ENCODE measurements around the gene CASP2.

CASP2 gene

DNA sequence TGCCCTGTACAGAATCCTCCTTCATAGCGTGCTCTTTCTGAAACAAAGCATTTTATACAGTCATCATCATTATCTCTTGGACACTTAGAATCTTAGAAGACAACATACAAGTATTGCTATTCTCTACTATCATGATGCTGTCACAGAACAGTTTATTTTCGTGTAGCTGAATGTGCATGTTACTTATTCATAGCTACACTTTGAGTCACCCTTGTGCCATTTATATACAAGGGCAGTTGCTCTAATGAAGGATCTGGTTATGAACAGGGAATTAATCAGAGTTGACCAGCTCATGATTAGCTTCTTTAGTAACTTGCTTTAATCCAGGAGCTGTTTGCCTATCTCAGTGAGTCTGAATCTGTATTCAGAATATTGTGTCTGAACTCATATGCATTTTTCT, 11.2 kb downstream of the CASP2 start:
- FAIRE-seq, result no peak

DNA sequence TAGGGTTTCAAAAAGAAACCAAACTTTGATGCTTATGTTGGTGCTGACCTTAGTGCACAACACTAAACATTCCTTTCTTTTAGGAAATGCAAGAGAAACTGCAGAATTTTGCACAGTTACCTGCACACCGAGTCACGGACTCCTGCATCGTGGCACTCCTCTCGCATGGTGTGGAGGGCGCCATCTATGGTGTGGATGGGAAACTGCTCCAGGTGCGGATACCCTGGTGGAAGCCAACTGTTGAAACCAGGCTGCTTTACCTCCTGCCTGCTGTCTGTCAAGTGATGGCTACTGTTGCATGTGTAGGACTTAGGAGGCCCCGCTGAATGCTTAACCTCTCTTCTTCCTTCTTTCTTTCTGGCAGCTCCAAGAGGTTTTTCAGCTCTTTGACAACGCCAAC, 11.7 kb downstream of the CASP2 start:
- FAIRE-seq, result no peak

DNA sequence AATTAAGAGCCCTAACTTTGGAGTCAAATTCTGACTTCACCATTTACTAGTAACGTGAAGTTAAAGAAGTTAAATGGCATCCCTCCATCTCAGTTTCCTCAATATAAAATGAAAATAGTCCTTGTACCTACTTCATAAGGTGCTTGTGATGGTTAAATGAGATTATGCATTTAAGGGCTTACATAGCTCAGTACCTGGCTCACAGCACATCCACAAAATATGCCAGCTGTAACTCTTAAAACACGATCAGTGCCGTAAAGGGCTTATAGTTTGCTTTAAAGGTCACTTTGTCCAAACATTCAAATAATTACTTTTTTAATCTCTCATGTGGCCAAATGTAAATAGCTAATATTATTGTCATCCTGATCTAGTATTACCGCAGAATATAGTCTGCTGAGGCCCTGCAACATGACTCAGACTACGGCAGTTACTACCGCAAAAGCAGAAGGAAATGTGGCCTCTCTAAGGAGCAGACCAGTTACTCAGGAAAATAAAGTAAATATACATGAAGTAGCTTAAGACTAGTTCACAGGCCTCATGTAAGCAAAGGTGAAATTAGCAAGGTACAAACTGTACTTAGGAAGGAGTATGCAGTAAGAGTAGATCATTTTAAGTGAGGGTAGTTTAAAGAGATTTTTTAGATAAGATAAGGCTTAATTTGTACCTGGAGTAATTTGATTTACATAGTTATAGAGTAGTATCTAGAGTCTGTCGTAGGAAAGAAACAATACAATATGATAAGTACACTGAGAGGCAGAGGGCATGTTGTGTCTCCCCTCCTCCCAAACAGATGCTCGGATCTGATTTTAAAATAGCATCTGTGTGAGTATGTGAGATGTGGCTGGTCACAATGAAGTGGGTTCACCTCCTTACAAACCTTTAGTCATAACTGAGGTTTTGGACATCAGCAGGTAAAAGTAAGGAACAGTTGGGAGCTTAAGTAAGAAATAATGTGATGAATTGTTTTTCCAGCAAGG, 13.1 kb downstream of the CASP2 start:
- FAIRE-seq, result no peak

DNA sequence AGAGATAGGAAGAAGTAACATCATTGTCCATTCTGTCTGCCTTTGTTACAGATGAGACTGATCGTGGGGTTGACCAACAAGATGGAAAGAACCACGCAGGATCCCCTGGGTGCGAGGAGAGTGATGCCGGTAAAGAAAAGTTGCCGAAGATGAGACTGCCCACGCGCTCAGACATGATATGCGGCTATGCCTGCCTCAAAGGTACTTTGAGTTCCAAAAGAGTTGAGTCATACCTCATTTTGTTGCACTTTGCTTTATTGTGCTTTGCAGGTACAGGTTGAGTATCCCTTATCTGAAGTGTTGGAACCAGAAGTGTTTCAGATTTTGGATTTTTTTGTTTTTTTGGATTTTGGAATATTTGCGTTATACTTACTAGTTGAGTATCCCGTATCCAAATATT, 15.6 kb downstream of the CASP2 start:
- FAIRE-seq, result no peak

DNA sequence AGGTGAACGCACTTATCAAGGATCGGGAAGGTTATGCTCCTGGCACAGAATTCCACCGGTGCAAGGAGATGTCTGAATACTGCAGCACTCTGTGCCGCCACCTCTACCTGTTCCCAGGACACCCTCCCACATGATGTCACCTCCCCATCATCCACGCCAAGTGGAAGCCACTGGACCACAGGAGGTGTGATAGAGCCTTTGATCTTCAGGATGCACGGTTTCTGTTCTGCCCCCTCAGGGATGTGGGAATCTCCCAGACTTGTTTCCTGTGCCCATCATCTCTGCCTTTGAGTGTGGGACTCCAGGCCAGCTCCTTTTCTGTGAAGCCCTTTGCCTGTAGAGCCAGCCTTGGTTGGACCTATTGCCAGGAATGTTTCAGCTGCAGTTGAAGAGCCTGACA, 16.8 kb downstream of the CASP2 start:
- no peak for FAIRE-seq

DNA sequence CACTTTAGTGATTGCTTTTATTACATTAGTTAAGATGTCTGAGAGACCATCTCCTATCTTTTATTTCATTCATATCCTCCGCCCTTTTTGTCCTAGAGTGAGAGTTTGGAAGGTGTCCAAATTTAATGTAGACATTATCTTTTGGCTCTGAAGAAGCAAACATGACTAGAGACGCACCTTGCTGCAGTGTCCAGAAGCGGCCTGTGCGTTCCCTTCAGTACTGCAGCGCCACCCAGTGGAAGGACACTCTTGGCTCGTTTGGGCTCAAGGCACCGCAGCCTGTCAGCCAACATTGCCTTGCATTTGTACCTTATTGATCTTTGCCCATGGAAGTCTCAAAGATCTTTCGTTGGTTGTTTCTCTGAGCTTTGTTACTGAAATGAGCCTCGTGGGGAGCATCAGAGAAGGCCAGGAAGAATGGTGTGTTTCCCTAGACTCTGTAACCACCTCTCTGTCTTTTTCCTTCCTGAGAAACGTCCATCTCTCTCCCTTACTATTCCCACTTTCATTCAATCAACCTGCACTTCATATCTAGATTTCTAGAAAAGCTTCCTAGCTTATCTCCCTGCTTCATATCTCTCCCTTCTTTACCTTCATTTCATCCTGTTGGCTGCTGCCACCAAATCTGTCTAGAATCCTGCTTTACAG, 17.4 kb downstream of the CASP2 start:
- no peak for FAIRE-seq

DNA sequence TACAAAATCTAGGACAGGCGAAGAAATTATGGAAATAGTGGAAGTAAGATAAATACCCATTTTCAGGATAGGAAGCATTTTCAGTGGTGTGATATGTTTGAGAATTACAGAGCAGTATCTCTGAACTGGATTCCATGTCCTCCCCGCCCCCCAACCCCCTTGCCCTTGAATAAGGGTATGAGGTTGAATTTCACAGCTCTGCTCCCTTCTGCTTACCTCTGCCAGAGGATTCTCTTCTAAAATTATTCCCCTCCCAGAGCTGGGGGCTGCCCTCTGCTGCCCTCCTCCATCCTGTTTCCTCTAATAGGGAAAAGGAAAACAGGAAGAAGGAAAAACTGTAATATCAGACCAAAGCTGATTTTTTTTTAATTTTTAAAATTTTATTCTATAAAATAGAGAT, 20.5 kb downstream of the CASP2 start:
- no peak for FAIRE-seq

DNA sequence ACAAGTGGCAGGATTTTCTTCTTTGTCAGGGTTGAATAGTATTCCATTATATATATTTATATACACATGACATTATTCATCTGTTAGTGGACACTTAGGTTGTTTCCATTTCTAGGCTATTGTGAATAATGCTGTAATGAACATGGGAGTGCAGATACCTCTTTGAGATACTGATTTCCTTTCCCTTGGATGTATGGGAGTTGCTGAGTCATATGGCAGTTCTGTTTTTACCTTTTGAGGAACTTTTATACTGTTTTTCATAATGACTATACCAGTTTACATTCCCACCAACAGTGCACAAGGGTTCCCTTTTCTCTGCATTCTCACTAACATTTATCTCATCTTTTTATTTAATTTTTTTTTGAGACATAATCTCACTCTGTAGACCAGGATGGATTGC, 26.0 kb downstream of the CASP2 start:
- no peak for FAIRE-seq

DNA sequence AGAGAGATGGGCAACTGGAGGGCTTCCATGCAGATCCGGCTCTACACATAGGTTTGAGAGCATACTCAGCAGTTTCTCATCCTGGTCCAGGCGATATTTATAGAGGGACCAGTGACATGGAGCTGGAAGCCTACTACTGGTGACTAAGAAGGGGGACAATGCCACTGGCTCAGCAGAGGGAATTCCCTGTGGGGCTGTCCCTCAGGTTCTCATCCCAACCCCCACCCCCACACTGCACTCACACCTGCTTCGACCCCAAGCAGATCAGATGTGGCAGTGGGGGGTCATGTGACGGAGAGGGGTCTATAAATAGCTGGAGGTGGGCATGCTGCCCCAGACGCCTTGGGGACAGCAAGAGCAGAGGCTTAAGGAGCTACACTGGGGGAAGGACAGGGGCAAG, 27.6 kb downstream of the CASP2 start, which contains the start of gene CLCN1:
CLCN1 (plus strand) TSS at position 336 of the 400 bp plus-strand sequence. CDS start 102 bp downstream, outside the sequence.
- no peak for FAIRE-seq

DNA sequence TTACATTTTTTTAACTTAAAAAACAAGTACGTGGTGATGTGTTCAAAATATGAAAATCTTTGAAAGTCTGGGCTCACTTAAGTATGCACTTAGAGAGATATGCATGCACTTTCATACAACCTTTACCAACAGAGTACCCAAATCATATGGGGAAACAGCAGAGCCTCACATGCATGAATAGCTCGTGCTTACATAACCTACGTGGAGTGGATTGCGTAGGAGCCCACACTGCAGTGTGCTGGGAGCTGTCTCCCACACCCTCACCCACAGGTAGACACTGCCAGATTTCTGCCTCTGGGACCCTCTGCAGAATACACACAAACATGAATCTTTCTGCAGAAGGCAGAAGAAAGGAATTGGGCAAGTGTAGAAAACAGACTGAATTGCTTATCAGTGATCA, 28.3 kb downstream of the CASP2 start:
- FAIRE-seq, result no peak

DNA sequence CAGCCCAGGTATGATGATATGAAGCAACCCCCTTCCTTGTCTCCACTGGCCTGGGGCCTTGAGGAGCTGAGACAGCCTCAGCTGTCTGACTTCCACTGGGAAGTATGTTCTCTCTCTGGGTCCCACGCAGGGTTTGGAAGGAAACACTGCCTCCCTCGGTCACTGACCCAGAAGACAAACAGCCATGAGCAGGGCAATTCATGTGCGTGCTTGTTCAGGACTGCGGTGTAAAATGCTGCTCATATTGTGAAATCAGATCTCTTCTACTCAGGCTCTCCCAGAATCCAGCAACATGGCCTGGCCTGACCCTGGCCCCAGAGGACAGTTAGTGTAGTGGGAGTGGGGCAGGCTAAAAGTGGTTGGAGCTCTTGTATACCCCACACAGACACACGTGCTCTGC, 30.5 kb downstream of the CASP2 start:
- no peak for FAIRE-seq

DNA sequence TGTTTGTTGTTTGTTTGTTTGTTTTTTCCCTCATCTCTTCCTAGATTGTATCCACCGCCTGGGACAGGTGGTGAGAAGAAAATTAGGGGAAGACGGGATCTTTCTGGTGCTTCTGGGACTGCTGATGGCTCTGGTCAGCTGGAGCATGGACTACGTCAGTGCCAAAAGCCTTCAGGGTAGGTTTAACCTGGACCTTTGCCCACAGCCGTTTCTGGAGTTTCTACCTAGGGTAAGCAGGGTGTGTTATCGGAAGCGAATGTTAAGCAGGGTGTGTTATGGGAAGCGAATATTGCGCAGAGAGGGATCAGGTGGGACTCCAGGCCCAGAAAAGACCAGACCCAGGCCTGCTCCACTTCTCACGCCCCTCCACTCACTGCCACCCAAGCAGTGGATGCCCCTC, 32.5 kb downstream of the CASP2 start:
- FAIRE-seq, result no peak

DNA sequence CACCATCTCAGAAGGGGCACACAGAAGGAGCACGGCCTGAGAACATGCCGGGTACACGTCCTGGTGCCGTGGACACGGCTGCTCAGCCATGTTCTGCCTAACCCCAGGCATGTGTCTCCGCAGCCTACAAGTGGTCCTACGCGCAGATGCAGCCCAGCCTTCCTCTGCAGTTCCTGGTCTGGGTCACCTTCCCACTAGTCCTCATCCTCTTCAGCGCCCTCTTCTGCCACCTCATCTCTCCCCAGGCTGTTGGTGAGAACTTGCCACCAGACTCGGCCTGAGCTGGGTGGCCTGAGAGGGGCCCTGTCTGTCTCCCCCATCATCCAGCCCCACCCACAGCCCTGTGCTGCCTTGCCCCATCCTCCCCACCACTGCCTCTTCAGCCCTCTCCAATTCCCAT, 33.1 kb downstream of the CASP2 start:
- FAIRE-seq, result no peak

DNA sequence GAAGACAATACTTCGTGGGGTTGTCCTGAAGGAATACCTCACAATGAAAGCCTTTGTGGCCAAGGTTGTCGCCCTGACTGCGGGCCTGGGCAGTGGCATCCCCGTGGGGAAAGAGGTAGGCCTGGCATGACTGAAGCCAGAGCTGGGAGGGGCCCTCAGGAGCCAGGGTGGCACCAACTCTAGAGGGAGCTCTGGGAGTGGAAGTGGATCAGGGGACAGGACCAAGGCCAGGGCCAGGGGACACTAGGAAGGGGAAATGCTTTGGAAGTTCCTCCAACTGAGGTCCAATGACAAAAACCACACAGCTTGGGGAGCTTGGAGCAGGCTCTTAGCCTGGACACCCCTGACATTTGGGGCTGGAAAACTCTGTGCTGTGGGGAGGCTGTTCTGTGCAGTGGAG, 33.6 kb downstream of the CASP2 start:
- FAIRE-seq, result no peak

DNA sequence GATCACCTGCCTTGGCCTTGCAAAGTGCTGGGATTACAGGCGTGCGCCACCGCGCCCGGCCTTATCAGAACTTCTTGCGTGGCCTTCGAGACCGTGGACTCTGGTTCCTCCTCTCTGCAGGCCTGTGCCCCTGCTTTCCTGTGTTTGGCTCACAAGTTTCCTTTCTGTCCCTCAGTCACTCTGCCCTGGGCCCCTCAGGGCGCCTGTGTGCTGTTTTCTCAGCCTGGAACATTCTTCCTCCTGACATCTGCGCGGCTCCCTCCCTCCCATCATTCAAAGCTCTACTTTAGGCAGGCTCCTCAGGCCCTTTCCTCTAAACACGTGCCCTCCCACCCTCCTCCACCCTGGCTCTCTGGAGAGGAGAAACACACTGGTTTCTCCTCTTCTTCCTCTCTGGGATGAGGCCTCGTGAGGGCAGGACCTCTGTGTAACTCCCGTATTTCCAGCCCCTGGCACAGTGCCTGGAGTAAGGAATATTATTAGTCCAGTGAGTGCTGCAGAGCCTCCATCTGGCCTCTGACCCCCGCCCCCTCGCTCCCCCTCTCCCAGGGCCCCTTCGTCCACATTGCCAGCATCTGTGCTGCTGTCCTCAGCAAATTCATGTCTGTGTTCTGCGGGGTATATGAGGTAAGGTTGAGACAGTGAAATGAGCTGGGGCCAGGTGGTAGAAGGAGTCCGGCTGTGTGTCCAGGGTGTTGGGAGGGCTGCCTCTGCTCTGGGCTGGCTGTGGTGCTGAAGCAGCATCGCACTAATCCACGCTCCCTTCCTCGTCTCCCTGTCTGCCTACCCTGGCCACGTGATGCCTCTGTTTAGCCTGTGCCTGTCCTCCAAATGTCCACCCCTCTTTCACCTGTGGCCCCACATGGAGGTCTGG, 34.8 kb downstream of the CASP2 start:
- FAIRE-seq, result no peak

DNA sequence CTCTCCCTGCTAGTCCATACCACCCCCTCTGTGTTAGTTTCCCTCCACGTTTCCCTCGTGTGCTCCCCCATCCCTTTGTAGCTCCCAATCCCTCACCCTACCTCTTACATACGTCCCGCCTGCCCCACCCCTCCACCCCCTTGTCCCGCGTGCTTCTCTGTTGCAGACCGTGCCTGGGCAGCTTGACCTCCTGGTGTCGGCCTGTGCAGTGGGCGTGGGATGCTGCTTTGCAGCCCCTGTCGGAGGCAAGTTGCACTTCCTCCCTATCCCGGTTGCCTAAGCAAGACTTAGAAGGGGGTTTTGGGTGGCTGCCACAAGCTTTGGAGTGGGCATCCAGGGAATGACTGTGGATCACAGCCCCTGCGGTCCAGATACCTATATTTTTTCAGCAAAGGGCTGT, 35.5 kb downstream of the CASP2 start:
- FAIRE-seq, result no peak

DNA sequence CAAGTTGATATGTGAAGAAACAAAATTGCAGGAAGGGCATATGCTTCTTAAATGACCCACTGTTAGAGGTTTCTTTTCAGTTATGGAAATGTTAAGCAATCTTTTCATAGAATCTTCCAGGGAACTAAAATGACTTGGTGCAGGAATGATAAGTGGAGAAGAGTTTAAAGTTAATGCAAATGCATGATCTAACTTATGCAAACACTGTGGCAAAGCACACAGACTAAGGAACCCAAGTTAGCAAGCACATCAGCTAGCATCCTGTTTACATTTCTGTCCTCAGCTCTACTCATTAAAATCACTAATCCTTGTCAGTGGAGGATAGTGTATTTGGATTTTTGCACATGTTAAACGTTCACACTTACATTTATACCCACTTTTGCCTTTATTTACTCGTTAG, 37.1 kb downstream of the CASP2 start:
- no peak for FAIRE-seq

DNA sequence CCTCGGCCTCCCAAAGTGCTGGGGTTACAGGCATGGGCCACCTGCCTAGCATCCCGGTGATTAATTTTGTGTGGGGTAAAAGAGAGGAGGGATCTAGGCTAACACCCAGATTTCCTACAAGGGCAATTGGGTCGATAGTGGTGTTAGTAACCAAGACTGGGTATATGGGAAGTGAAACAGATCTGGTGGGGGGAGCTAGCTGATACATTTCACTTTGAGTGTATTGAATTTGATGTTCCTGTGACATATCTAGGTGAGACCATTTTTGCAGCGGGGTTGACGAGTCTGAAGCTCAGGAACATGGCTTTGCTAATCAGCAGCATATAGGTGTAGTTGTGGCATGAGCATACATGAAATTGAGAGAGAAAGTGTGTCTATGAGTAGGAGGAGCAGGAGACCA, 39.8 kb downstream of the CASP2 start:
- no peak for FAIRE-seq

DNA sequence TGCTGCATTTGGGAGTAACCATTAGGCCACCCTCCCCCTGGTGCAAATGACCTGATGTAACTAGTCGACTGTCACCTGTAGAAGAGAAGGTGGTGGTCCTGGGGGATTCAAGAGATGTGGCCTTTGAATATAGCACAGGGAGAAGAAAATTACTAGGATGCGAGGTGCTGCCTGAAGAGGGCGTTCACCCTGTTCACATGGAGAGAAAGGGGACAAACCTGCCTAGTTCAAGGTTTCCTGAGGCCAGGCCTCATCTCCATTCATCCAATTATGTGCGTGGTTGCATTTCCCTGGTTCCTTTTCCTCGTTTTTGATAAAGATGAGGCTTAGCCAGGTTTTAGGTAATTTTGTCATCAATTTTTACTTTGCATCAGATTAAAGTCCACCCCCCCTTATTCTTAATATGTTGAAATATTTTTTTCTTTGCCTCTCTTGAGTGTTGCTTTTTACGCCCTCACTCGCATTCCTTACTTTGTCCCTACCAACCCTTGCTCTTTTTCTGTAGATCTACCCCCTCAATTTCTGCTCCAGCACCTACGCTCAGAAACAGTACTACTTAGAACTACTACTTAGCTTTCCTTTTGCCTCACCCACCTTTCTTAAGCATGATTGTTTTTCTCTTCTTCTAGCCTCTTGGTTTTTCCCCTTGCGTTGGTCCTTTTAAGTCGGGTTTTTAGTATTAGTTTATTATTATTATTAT, 41.5 kb downstream of the CASP2 start:
- FAIRE-seq, result no peak

DNA sequence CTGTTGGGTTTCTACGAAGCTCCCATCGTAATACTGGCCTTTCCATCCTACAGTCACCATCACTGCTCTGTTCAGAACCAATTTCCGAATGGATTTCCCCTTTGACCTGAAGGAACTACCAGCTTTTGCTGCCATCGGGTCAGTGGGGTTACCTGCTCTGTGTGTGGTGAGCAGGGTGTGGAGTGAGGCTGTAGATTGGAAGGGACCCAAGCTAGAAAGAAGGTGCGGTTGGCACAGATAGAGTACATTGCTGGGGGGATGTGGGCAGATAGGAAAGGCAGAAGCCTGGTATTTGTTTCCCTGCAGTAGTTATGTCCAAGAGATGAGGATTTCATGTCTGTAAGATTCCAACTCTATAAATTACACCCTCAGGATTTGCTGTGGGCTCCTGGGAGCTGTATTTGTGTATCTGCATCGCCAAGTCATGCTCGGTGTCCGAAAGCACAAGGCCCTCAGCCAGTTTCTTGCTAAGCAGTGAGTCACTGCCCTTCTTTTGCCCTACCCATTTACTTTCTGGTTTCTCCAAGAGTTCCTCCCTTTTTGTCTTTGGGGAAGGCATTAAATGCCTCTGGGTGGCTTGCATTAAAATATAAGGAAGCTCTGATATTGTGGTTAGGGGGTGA, 43.1 kb downstream of the CASP2 start:
- FAIRE-seq, result no peak

DNA sequence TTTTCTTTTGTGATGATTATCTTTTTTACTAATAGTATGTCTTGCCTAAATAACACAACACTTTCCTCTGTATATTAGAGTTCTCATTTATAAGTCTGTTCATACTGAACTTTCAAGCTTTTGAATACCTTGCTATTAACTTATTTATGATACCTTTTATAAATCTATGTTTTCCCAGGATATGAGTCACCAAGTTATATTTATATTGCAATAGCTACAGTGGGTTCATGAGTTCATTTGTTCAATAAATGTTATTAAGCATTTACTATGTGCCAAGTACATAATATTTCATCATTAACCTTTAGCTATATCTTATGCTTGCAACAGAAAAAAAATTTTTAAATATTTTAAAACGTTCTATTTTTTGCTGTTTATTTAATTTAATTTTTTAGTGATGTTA, 46.1 kb downstream of the CASP2 start:
- no peak for FAIRE-seq

DNA sequence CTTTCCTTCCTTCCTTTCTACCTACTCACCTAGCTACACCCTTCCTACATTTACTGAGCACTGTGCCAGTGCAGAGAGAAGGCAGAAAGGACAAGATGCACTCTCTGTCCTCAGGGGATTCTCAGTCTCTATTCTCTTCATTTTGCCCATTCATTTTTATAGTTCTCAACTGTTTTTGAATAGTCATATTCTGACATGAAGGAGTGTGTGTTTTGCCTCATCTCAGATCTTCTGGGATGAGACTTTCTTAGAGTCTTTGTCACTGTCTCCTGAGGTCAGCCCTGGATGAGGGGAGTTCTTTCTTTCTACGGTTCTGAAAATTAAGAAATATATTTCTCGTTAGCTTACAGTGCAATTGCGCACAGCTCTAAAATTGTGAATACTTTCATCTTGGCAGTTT, 49.1 kb downstream of the CASP2 start:
- FAIRE-seq, result no peak
